Erythroblast (primary cell): ENCODE results near the gene HUNK.

Source experiments
- GATA1 ChIP-seq: IDR thresholded peaks from 2 replicates; pipeline ENCODE4 v1.6.1; 2011; ENCODE audit warnings: low read depth, mild to moderate bottlenecking, control low read depth, low read length, moderate library complexity
- POLR2A ChIP-seq: IDR thresholded peaks from 2 replicates; pipeline ENCODE4 v1.6.1; 2011; ENCODE audit warnings: mild to moderate bottlenecking, low read length

- TF ChIP-seq POLR2A (no peak), GATA1 (no peak)
These were observed 163.9 kb downstream of the HUNK start for GRCh38 chr21:32036756-32037155.
